OCI-LY3 (cell line): ENCODE measurements around the gene AP1S3.

Experiments used
- H2AFZ ChIP-seq: fragments of 200-600, 300-600 bp; shearing (Covaris generic); 2 replicates; pipeline ENCODE4 v1.6.0; 2014; ENCODE audit warnings: antibody characterized with exemption, low read depth, low read length
- H3K27ac ChIP-seq: fragments of 200-600, 300-600 bp; sonication (generic); 2 replicates; pipeline ENCODE4 v1.5.1; 2014; ENCODE audit warnings: mild to moderate bottlenecking, low read length, moderate library complexity, mixed read lengths
- H3K27me3 ChIP-seq: fragments of 200-600, 300-600 bp; sonication (generic); 2 replicates; pipeline ENCODE4 v1.6.1; 2014; ENCODE audit warnings: low read depth, low read length, mixed read lengths
- H3K36me3 ChIP-seq: fragments of 200-600, 300-600 bp; sonication (generic); replicated peaks from 2 replicates; pipeline ENCODE3; 2014; ENCODE audit warnings: low read depth, low read length, mixed read lengths
- H3K4me1 ChIP-seq: fragments of 300-600, 200-600 bp; sonication (generic); 2 replicates; pipeline ENCODE4 v1.6.1; 2014; ENCODE audit warnings: low read length, mixed read lengths
- H3K4me2 ChIP-seq: fragments of 200-600, 300-600 bp; sonication (generic); 2 replicates; pipeline ENCODE4 v1.6.1; 2014; ENCODE audit warnings: low read length, mixed read lengths
- H3K4me3 ChIP-seq: fragments of 300-600, 200-600 bp; sonication (generic); 2 replicates; pipeline ENCODE4 v1.5.1; 2014; ENCODE audit warnings: antibody characterized with exemption, mild to moderate bottlenecking, low read length, moderate library complexity
- H3K79me2 ChIP-seq: fragments of 300-600, 200-600 bp; shearing (Covaris generic); 2 replicates; pipeline ENCODE4 v1.6.1; 2014; ENCODE audit warnings: mild to moderate bottlenecking, low read length, mixed read lengths
- H3K9ac ChIP-seq: fragments of 300-600, 200-600 bp; shearing (Covaris generic); 2 replicates; pipeline ENCODE4 v1.6.0; 2014; ENCODE audit warnings: mild to moderate bottlenecking, low read length, moderate library complexity
- H3K9me3 ChIP-seq: fragments of 200-600, 300-600 bp; shearing (Covaris generic); 2 replicates; pipeline ENCODE4 v1.6.1; 2014; ENCODE audit warnings: low read length, mixed read lengths; ENCODE audit not compliant: insufficient read depth
- H4K20me1 ChIP-seq: fragments of 200-600, 300-600 bp; sonication (generic); 2 replicates; pipeline ENCODE4 v1.6.1; 2016; ENCODE audit warnings: low read length, mixed read lengths; ENCODE audit not compliant: insufficient read depth
- CTCF ChIP-seq: fragments of 200-600, 300-600 bp; sonication (generic); IDR thresholded peaks from 2 replicates; pipeline ENCODE4 v1.5.1; 2014; ENCODE audit warnings: antibody characterized with exemption, low read length, low read depth
- EZH2phosphoT487 ChIP-seq: fragments of 200-600 bp; shearing (Covaris generic); IDR thresholded peaks from 2 replicates; pipeline ENCODE4 v1.6.1; 2018; ENCODE audit warnings: antibody characterized with exemption, mixed run types, low read depth

Gene AP1S3

GRCh38 chr2:223735035-223735640, 102.2 kb downstream of the AP1S3 start:
- Histone ChIP-seq H3K27ac (no peak overlapping the region), H4K20me1 (no peaks in the 10 kb centered on the region), H3K4me1 (no peaks in the 10 kb centered on the region), H3K4me3 (no peak overlapping the region), H3K27me3 (no peaks in the 10 kb centered on the region), H3K79me2 (no peaks in the 10 kb centered on the region), H3K9me3 (no peaks in the 10 kb centered on the region), H3K36me3 (no peaks in the 10 kb centered on the region), H2AFZ (no peak overlapping the region), H3K9ac (no peak overlapping the region), H3K4me2 (no peak overlapping the region)
- TF ChIP-seq EZH2phosphoT487, result no peak
- TF ChIP-seq CTCF, result no peak

- Histone ChIP-seq H3K27ac (no peak overlapping the region), H2AFZ (no peak overlapping the region), H4K20me1 (no peaks in the 10 kb centered on the region), H3K4me2 (no peak overlapping the region), H3K36me3 (no peaks in the 10 kb centered on the region), H3K27me3 (no peaks in the 10 kb centered on the region), H3K9me3 (no peaks in the 10 kb centered on the region), H3K9ac (no peak overlapping the region), H3K79me2 (no peaks in the 10 kb centered on the region), H3K4me1 (no peaks in the 10 kb centered on the region), H3K4me3 (no peak overlapping the region)
- no peak for TF ChIP-seq CTCF
- no peak for TF ChIP-seq EZH2phosphoT487
These were observed 103.0 kb downstream of the AP1S3 start for GRCh38 chr2:223734346-223734745.

- Histone ChIP-seq H3K4me2 (no peak overlapping the region), H4K20me1 (no peaks in the 10 kb centered on the region), H3K9me3 (no peaks in the 10 kb centered on the region), H2AFZ (no peak overlapping the region), H3K79me2 (no peaks in the 10 kb centered on the region), H3K27me3 (no peaks in the 10 kb centered on the region), H3K36me3 (no peaks in the 10 kb centered on the region), H3K27ac (no peak overlapping the region), H3K4me3 (no peak overlapping the region), H3K9ac (no peak overlapping the region), H3K4me1 (no peaks in the 10 kb centered on the region)
- TF ChIP-seq CTCF (no peak), EZH2phosphoT487 (no peak)
These were observed 105.0 kb downstream of the AP1S3 start for GRCh38 chr2:223732346-223732745.

- Histone ChIP-seq H3K4me3 (no peak overlapping the region), H3K79me2 (no peaks in the 10 kb centered on the region), H2AFZ (no peak overlapping the region), H3K4me2 (no peak overlapping the region), H3K27ac (no peak overlapping the region), H4K20me1 (no peaks in the 10 kb centered on the region), H3K36me3 (no peaks in the 10 kb centered on the region), H3K9ac (no peak overlapping the region), H3K4me1 (no peaks in the 10 kb centered on the region), H3K9me3 (no peaks in the 10 kb centered on the region), H3K27me3 (no peaks in the 10 kb centered on the region)
- TF ChIP-seq EZH2phosphoT487 (no peak), CTCF (no peak)
These were observed 105.9 kb downstream of the AP1S3 start for GRCh38 chr2:223731503-223731902.
